IMR-90 (cell line): Measurements from ENCODE around the gene SP7. TPM values are rescaled to one million over a fixed set of nuclear protein-coding genes. Genes with fewer than 3 reads are reported as not detected.
A peak's percentile ranks its signal among the peaks of the same experiment; 100 is the strongest.

Experiments used
- ATAC-seq: fragments of 200-7000 bp; cut with Tn5 transposase; 2 replicates; pipeline ENCODE4 v1.9.1; 2020; ENCODE audit warnings: low read depth, mild to moderate bottlenecking, moderate library complexity
- BruUV-seq: library from RNA; stranded (reverse); fragments of 400-500 nt; replicated peaks from 2 replicates; lab custom pipeline; 2021; lab: Mats Ljungman, UMichigan
- CTCF ChIA-PET: fragments of 300-600 bp; formaldehyde crosslinking; extraction: SDS; loops from one replicate; lab custom pipeline; 2021; ENCODE audit warnings: antibody characterized with exemption; lab: Yijun Ruan, JAX
- POLR2A ChIA-PET: fragments of 300-600 bp; sonication (Branson Sonifier 250); formaldehyde crosslinking; loops from one replicate; lab custom pipeline; 2022; ENCODE audit warnings: antibody characterized with exemption; ENCODE audit not compliant: unreplicated experiment; lab: Charles Lee
- DNase-seq: peaks from one replicate; pipeline ENCODE4 v3.0.0; 2013
- H2AFZ ChIP-seq: replicated peaks from 2 replicates; pipeline ENCODE3; 2013; ENCODE audit warnings: low read length, mild to moderate bottlenecking; ENCODE audit not compliant: poor library complexity
- H2AK5ac ChIP-seq: 2 replicates; pipeline ENCODE4 v1.6.1; 2013; ENCODE audit warnings: low read depth, low read length, inconsistent platforms
- H2AK9ac ChIP-seq: replicated peaks from 2 replicates; pipeline ENCODE3; 2013; ENCODE audit warnings: mild to moderate bottlenecking, low read depth, low read length, moderate library complexity; ENCODE audit not compliant: poor library complexity
- H2BK120ac ChIP-seq: 2 replicates; pipeline ENCODE4 v1.6.1; 2013; ENCODE audit warnings: low read depth, low read length, inconsistent platforms
- H2BK15ac ChIP-seq: 3 replicates; pipeline ENCODE4 v1.6.1; 2013; ENCODE audit warnings: low read depth, low read length, inconsistent platforms
- H2BK20ac ChIP-seq: 2 replicates; pipeline ENCODE4 v1.6.1; 2013; ENCODE audit warnings: low read depth, mild to moderate bottlenecking, inconsistent platforms, low read length, moderate library complexity
- H2BK5ac ChIP-seq: 2 replicates; pipeline ENCODE4 v1.6.1; 2013; ENCODE audit warnings: mild to moderate bottlenecking, low read depth, low read length, inconsistent platforms; ENCODE audit not compliant: poor library complexity, severe bottlenecking
- H3K14ac ChIP-seq: replicated peaks from 2 replicates; pipeline ENCODE4 v1.6.1; 2013; ENCODE audit warnings: low read depth, low read length, inconsistent platforms
- H3K18ac ChIP-seq: 2 replicates; pipeline ENCODE4 v1.6.1; 2013; ENCODE audit warnings: low read depth, low read length, control low read depth
- H3K23ac ChIP-seq: 2 replicates; pipeline ENCODE4 v1.6.1; 2013; ENCODE audit warnings: low read depth, low read length, inconsistent platforms
- H3K27ac ChIP-seq: 2 replicates; pipeline ENCODE4 v1.5.1; 2013; ENCODE audit warnings: mild to moderate bottlenecking, control low read depth, low read length; ENCODE audit not compliant: insufficient read depth
- H3K27me3 ChIP-seq: 2 replicates; pipeline ENCODE4 v1.6.1; 2013; ENCODE audit warnings: low read length; ENCODE audit not compliant: control insufficient read depth, insufficient read depth
- H3K36me3 ChIP-seq: 2 replicates; pipeline ENCODE4 v1.6.1; 2013; ENCODE audit warnings: low read length, mixed read lengths; ENCODE audit not compliant: control insufficient read depth, insufficient read depth
- H3K4ac ChIP-seq: 2 replicates; pipeline ENCODE4 v1.6.1; 2013; ENCODE audit warnings: low read depth, low read length, inconsistent platforms
- H3K4me1 ChIP-seq: 2 replicates; pipeline ENCODE4 v1.6.1; 2013; ENCODE audit warnings: low read length, mixed read lengths; ENCODE audit not compliant: control insufficient read depth, insufficient read depth
- H3K4me2 ChIP-seq: 2 replicates; pipeline ENCODE4 v1.6.1; 2013; ENCODE audit warnings: low read depth, mild to moderate bottlenecking, control low read depth, low read length, moderate library complexity
- H3K4me3 ChIP-seq: 2 replicates; pipeline ENCODE4 v1.5.1; 2013; ENCODE audit warnings: low read depth, mild to moderate bottlenecking, control low read depth, low read length, moderate library complexity; ENCODE audit not compliant: insufficient read depth
- H3K56ac ChIP-seq: 2 replicates; pipeline ENCODE4 v1.6.1; 2013; ENCODE audit warnings: low read length, inconsistent platforms; ENCODE audit not compliant: insufficient read depth; ENCODE audit errors: extremely low read depth
- H3K79me1 ChIP-seq, 2 experiments: 2 replicates each; pipeline ENCODE4 v1.6.1; 2013; ENCODE audit warnings: low read length in 2 of 2, inconsistent platforms in 1 of 2, low read depth in 1 of 2
- H3K9ac ChIP-seq: 2 replicates; pipeline ENCODE4 v1.6.1; 2013; ENCODE audit warnings: low read depth, low read length, control low read depth
- H3K9me1 ChIP-seq: 2 replicates; pipeline ENCODE4 v1.6.1; 2013; ENCODE audit warnings: low read length, inconsistent platforms; ENCODE audit not compliant: insufficient read depth
- H3K9me3 ChIP-seq: 2 replicates; pipeline ENCODE4 v1.6.1; 2013; ENCODE audit warnings: low read length; ENCODE audit not compliant: control insufficient read depth, insufficient read depth
- H4K20me1 ChIP-seq: 2 replicates; pipeline ENCODE4 v1.6.1; 2013; ENCODE audit warnings: low read length, inconsistent platforms; ENCODE audit not compliant: insufficient read depth
- H4K5ac ChIP-seq: 2 replicates; pipeline ENCODE4 v1.6.1; 2013; ENCODE audit warnings: mild to moderate bottlenecking, low read depth, low read length, control low read depth
- H4K8ac ChIP-seq, 2 experiments: 2 replicates each; pipeline ENCODE4 v1.6.1; 2013; ENCODE audit warnings: low read depth in 2 of 2, low read length in 2 of 2, control low read depth in 1 of 2, inconsistent platforms in 1 of 2
- H4K91ac ChIP-seq: 2 replicates; pipeline ENCODE4 v1.6.1; 2013; ENCODE audit warnings: low read depth, low read length, inconsistent platforms; ENCODE audit not compliant: insufficient read depth
- CEBPB ChIP-seq: IDR thresholded peaks from 2 replicates; pipeline ENCODE4 v1.6.1; 2012; ENCODE audit warnings: low read depth, low read length, improper control_type of control experiment
- CHD1 ChIP-seq: IDR thresholded peaks from 2 replicates; pipeline ENCODE4 v1.6.1; 2012; ENCODE audit warnings: low read depth, low read length, improper control_type of control experiment
- CTCF ChIP-seq: conservative IDR thresholded peaks from 2 replicates; pipeline ENCODE4 v1.5.1; 2012; ENCODE audit warnings: mild to moderate bottlenecking, low read depth, low read length, improper control_type of control experiment
- FOS ChIP-seq: fragments of 150-350 bp; IDR thresholded peaks from 2 replicates; pipeline ENCODE4 v1.6.1; 2016; ENCODE audit warnings: low read depth, low read length
- MAFK ChIP-seq: IDR thresholded peaks from 2 replicates; pipeline ENCODE4 v1.6.1; 2012; ENCODE audit warnings: low read depth, low read length, improper control_type of control experiment
- MXI1 ChIP-seq: IDR thresholded peaks from 2 replicates; pipeline ENCODE4 v1.6.1; 2012; ENCODE audit warnings: low read depth, mild to moderate bottlenecking, low read length, moderate library complexity, borderline replicate concordance
- NFE2L2 ChIP-seq: fragments of 150-350 bp; IDR thresholded peaks from 2 replicates; pipeline ENCODE4 v1.6.1; 2016; ENCODE audit warnings: low read depth, mild to moderate bottlenecking, low read length
- POLR2A ChIP-seq: IDR thresholded peaks from 2 replicates; pipeline ENCODE4 v1.6.1; 2012; ENCODE audit warnings: mild to moderate bottlenecking, low read depth, low read length
- RFX5 ChIP-seq: IDR thresholded peaks from 2 replicates; pipeline ENCODE4 v1.8.0; 2012; ENCODE audit warnings: low read depth, mild to moderate bottlenecking, low read length, moderate library complexity
- SMC3 ChIP-seq: fragments of 150-350 bp; IDR thresholded peaks from 2 replicates; pipeline ENCODE4 v1.6.1; 2016; ENCODE audit warnings: low read depth, mild to moderate bottlenecking, antibody characterized with exemption, low read length, moderate library complexity
- WGBS, 2 experiments: methylation state at CpG; one replicate each; pipeline versions ENCODE4 v1.1.5 to v1.1.7; 2013; ENCODE audit warnings: missing lambda C conversion rate in 2 of 2; ENCODE audit not compliant: insufficient read length in 1 of 2; ENCODE audit errors: extremely low coverage in 2 of 2; 5-methylcytosine and 5-hydroxymethylcytosine counted together
- dilution Hi-C: fragments of 300-500 bp; cut with HindIII; formaldehyde crosslinking; loops from one replicate; pipeline ENCODE4 v1.14.3; 2018; ENCODE audit warnings: low sequenced_read_pairs; ENCODE audit not compliant: unreplicated experiment
- in situ Hi-C: fragments of 300-500 bp; cut with MboI; formaldehyde crosslinking; loops from 3 replicates; pipeline ENCODE4 v1.14.3; 2019; ENCODE audit warnings: low sequenced_read_pairs, inconsistent platforms, mixed read lengths
- intact Hi-C: fragments of 100-400 bp; cut with micrococcal nuclease; formaldehyde crosslinking; loops from 2 replicates; pipeline ENCODE4 v1.10.0; 2022
- polyA plus RNA-seq, 3 experiments: library from polyadenylated mRNA; depleted of rRNA; stranded (reverse); fragments of >200 nt; gene quantifications; 2 replicates each; pipeline ENCODE4 v1.2.3, GENCODE V29; 2012; ENCODE audit warnings: low replicate concordance in 1 of 3
- total RNA-seq: library from RNA; depleted of rRNA; stranded (reverse); fragments of >200 nt; gene quantifications from 2 replicates; pipeline ENCODE4 v1.2.3, GENCODE V29; 2012

Gene SP7
- total and polyA plus RNA-seq, 2 of the 4 experiments (the other 2 are of a cell fraction): not detected

GRCh38 chr12:53327435-53328042 is 8.6 kb downstream of the SP7 start:
- H3K4me2 ChIP-seq: no peak overlapping the region
- H3K27me3 ChIP-seq: peaks cover 26% of the 10 kb centered on the region
- H2BK5ac ChIP-seq: no peak overlapping the region
- H3K18ac ChIP-seq: no peak overlapping the region
- no peak overlapping the region for H3K4me3 ChIP-seq
- no peak overlapping the region for H3K9ac ChIP-seq
- POLR2A ChIA-PET: no interaction called here
- H3K4me1 ChIP-seq: peaks cover 5% of the 10 kb centered on the region; the same call in 1 of the 2 replicates
- dilution Hi-C loops (no loop called here), intact Hi-C loops (loop anchor here (10.0 kb wide), 1 partner anchor 113 kb away; no protein-coding TSS in a partner anchor), in situ Hi-C loops (loop anchor here (10.0 kb wide), 1 partner anchor 177 kb away; the partner anchor contains the start of genes NPFF and TARBP2)
- H3K23ac ChIP-seq: peak overlapping the region; percentile 27; the same call in 1 of the 2 replicates
- ATAC-seq (no peak), DNase-seq (no peak)
- H2AFZ ChIP-seq: no peak overlapping the region
- H3K36me3 ChIP-seq: no peaks in the 10 kb centered on the region
- H2BK15ac ChIP-seq: no peak overlapping the region
- no peak overlapping the region for H4K5ac ChIP-seq
- peaks cover 7% of the 10 kb centered on the region; the same call in 1 of the 2 replicates for H3K9me1 ChIP-seq
- BruUV-seq: no TSS peak
- no peak overlapping the region for H4K8ac ChIP-seq
- H2BK20ac ChIP-seq: no peak overlapping the region
- no peak overlapping the region for H2AK5ac ChIP-seq
- no peak overlapping the region for H3K14ac ChIP-seq
- no peak overlapping the region for H4K91ac ChIP-seq
- CTCF ChIA-PET: interaction anchor here (0.7 to 1.6 kb wide), 2 partner anchors 18 to 93 kb away, joined by 3 to 6 read pairs; no protein-coding TSS in a partner anchor
- H3K79me1 ChIP-seq: peaks cover 0 to 6% of the 10 kb centered on the region in 2 experiments; a peak in 1 of 4 replicates
- H3K4ac ChIP-seq: no peak overlapping the region
- WGBS, 2 experiments: 50% methylated on average over 1 of the region's 3 CpGs; no CpG with 5 or more reads in 1 of the 2 experiments
- no peak overlapping the region for H3K56ac ChIP-seq
- H3K27ac ChIP-seq: no peak overlapping the region
- peak overlapping the region; percentile 23 for H2AK9ac ChIP-seq
- TF ChIP-seq CHD1: no peak
- peak; percentile 35 for TF ChIP-seq CTCF
- TF ChIP-seq CEBPB: no peak
- no peak for TF ChIP-seq MXI1
- no peak for TF ChIP-seq FOS
- no peak for TF ChIP-seq MAFK
- TF ChIP-seq POLR2A: no peak
- TF ChIP-seq SMC3: 0 out of 2 replicates have a peak, but pooled peaks have one; percentile 21
- TF ChIP-seq RFX5: no peak
- TF ChIP-seq NFE2L2: no peak
- H4K20me1 ChIP-seq: no peaks in the 10 kb centered on the region
- no peak overlapping the region for H2BK120ac ChIP-seq
- H3K9me3 ChIP-seq: no peaks in the 10 kb centered on the region
